ENCODE data around the gene CEP89.

CEP89 gene

DNA sequence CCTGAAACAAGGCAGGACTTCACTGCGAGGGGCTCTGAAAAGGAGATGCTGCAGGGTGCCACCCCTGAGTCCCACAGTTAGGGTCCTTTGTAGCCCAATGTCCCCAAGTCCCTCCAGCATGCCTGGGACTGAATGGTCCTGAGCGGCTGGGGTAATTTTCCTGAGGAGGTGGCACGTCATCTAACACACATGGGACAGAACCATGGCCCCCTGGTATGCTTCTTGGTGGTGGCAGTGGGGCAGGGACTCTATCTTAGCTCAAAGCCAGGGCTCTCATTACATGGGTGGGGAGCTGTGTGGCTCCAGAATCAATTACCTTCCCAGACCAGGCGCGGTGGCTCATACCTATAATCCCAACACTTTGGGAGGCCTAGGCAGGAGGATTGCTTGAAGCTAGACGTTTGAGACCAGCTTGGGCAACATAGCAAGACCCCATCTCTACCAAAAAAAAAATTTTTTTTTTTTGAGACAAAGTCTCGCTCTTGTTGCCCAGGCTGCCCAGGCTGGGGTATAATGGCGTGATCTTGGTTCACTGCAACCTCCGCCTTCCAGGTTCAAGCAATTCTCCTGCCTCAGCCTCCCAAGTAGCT is 94.3 kb downstream of the CEP89 start:
- Histone ChIP-seq H2BK12ac (ENCODE audit: low read length) (no peak overlapping the region), H3K79me1 (ENCODE audit: low read depth, low read length) (no peaks in the 10 kb centered on the region), H3K9ac (ENCODE audit: low read depth, low read length, poor library complexity) (no peak overlapping the region), H3K4ac (ENCODE audit: low read length) (no peak overlapping the region), H3K27me3 (ENCODE audit: control insufficient read depth in 3 of 3, insufficient read depth in 3 of 3, low read depth in 1 of 3, low read length in 3 of 3) (no peaks in the 10 kb centered on the region), H2AFZ (ENCODE audit: low read length) (no peak overlapping the region), H4K8ac (ENCODE audit: low read depth, low read length) (no peak overlapping the region), H3K18ac (ENCODE audit: low read length) (no peak overlapping the region), H3K36me3 (replicated peaks in 1 of 2; ENCODE audit: control insufficient read depth in 2 of 2, insufficient read depth in 2 of 2, low read length in 2 of 2) (peaks cover 10 to 32% of the 10 kb centered on the region in 2 donors), H3K4me3 (ENCODE audit: low read length in 2 of 2) (no peak overlapping the region), H3K4me1 (ENCODE audit: control insufficient read depth in 2 of 2, insufficient read depth in 1 of 2, low read depth in 1 of 2, low read length in 2 of 2) (peaks cover 0 to 5% of the 10 kb centered on the region in 2 donors), H2AK5ac (ENCODE audit: low read depth, low read length) (no peak overlapping the region), H3K14ac (ENCODE audit: low read length) (no peak overlapping the region), H2BK5ac (ENCODE audit: low read length) (no peak overlapping the region), H4K91ac (ENCODE audit: low read depth, low read length, poor library complexity) (no peak overlapping the region), H2BK120ac (ENCODE audit: low read depth, low read length) (no peak overlapping the region), H3K27ac (replicated peaks; ENCODE audit: low read length) (no peak overlapping the region), H3K23ac (ENCODE audit: low read depth, low read length, poor library complexity) (no peak overlapping the region), H3K4me2 (ENCODE audit: insufficient read depth, low read length, poor library complexity, severe bottlenecking) (no peak overlapping the region), H3K9me3 (replicated peaks in 1 of 2; ENCODE audit: control insufficient read depth in 2 of 2, insufficient read depth in 1 of 2, low read depth in 1 of 2, low read length in 2 of 2) (peaks cover 0 to 2% of the 10 kb centered on the region in 2 donors), H2BK15ac (ENCODE audit: low read length) (no peak overlapping the region)
- DNase-seq (ENCODE audit: low spot score): no peak
- WGBS, 2 donors (ENCODE audit: extremely low coverage in 2 of 2, insufficient read length in 2 of 2, insufficient replicate concordance in 1 of 2): no CpG with 5 or more reads among the region's 9 CpGs

DNA sequence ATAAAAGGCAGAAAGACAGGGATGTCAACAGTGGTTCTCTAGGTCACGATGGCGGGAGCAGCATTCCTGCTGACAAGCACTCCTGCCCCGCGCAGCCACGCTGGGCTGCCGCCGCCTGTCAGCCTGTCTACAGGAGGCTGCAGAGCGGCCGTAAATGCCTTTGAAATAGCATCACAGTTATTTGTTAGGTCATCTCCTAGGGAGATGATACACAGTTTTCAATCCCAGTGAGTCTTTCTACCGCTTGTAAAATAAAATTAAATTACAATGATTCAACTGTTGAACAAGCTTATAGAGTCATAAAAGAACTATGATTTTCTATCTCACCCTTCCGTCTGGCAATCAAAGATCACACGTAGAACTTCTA is 94.9 kb downstream of the CEP89 start:
- H3K27ac ChIP-seq (replicated peaks; ENCODE audit: low read length): no peak overlapping the region
- H2BK5ac ChIP-seq (ENCODE audit: low read length): no peak overlapping the region
- WGBS, 2 donors (ENCODE audit: extremely low coverage in 2 of 2, insufficient read length in 2 of 2, insufficient replicate concordance in 1 of 2): no CpG with 5 or more reads among the region's 12 CpGs
- no peak overlapping the region for H3K4ac ChIP-seq (ENCODE audit: low read length)
- H3K18ac ChIP-seq (ENCODE audit: low read length): no peak overlapping the region
- no peaks in the 10 kb centered on the region for H3K79me1 ChIP-seq (ENCODE audit: low read depth, low read length)
- H3K4me1 ChIP-seq (ENCODE audit: control insufficient read depth in 2 of 2, insufficient read depth in 1 of 2, low read depth in 1 of 2, low read length in 2 of 2): peaks cover 0 to 5% of the 10 kb centered on the region in 2 donors
- H3K14ac ChIP-seq (ENCODE audit: low read length): no peak overlapping the region
- no peak overlapping the region for H2AFZ ChIP-seq (ENCODE audit: low read length)
- H3K4me2 ChIP-seq (ENCODE audit: insufficient read depth, low read length, poor library complexity, severe bottlenecking): no peak overlapping the region
- no peak overlapping the region for H2AK5ac ChIP-seq (ENCODE audit: low read depth, low read length)
- H3K9me3 ChIP-seq (replicated peaks in 1 of 2; ENCODE audit: control insufficient read depth in 2 of 2, insufficient read depth in 1 of 2, low read depth in 1 of 2, low read length in 2 of 2): peaks cover 0 to 2% of the 10 kb centered on the region in 2 donors
- no peak overlapping the region for H3K23ac ChIP-seq (ENCODE audit: low read depth, low read length, poor library complexity)
- peaks cover 10 to 32% of the 10 kb centered on the region in 2 donors for H3K36me3 ChIP-seq (replicated peaks in 1 of 2; ENCODE audit: control insufficient read depth in 2 of 2, insufficient read depth in 2 of 2, low read length in 2 of 2)
- no peak overlapping the region for H4K91ac ChIP-seq (ENCODE audit: low read depth, low read length, poor library complexity)
- H3K9ac ChIP-seq (ENCODE audit: low read depth, low read length, poor library complexity): no peak overlapping the region
- H2BK120ac ChIP-seq (ENCODE audit: low read depth, low read length): no peak overlapping the region
- no peak overlapping the region for H4K8ac ChIP-seq (ENCODE audit: low read depth, low read length)
- H3K27me3 ChIP-seq (ENCODE audit: control insufficient read depth in 3 of 3, insufficient read depth in 3 of 3, low read depth in 1 of 3, low read length in 3 of 3): no peaks in the 10 kb centered on the region
- no peak overlapping the region for H2BK12ac ChIP-seq (ENCODE audit: low read length)
- no peak for DNase-seq (ENCODE audit: low spot score)
- no peak overlapping the region for H2BK15ac ChIP-seq (ENCODE audit: low read length)
- no peak overlapping the region for H3K4me3 ChIP-seq (ENCODE audit: low read length in 2 of 2)

DNA sequence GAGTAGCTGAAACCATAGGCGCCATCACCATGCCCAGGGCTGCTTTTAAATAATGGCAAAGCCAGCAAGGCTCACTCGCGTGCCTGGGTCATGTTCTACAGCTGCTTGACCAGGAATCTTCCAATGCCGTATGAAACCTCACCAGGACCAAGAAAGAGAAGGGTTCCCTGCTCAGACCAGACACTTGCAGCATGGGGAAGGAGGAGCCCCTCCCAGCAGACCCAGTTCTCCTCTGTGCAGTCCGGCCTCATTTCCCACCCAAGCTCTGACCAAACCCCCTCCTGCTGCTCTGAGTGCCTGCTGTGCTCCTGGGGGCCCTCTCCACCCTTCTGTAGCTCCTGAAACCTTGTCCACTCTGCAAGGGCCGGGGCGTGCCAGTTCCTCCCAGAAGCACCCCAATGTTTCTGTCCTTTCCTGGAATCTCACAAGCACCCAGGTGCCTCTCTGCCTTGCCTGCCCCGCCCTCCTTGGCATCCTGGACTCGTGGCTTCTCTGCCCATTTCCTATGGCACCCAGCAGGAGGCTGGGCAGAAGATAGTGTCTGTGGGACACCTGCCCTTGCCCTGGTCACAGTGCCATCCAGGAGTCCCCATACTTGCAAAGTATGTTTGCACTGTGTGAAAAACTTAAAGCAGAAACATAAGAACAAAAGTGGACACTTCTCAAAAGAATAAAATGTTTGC is 95.4 kb downstream of the CEP89 start:
- H3K4me1 ChIP-seq (ENCODE audit: control insufficient read depth in 2 of 2, insufficient read depth in 1 of 2, low read depth in 1 of 2, low read length in 2 of 2): peaks cover 0 to 5% of the 10 kb centered on the region in 2 donors
- no peak overlapping the region for H2BK15ac ChIP-seq (ENCODE audit: low read length)
- H3K9me3 ChIP-seq (replicated peaks in 1 of 2; ENCODE audit: control insufficient read depth in 2 of 2, insufficient read depth in 1 of 2, low read depth in 1 of 2, low read length in 2 of 2): peaks cover 0 to 2% of the 10 kb centered on the region in 2 donors
- no peak overlapping the region for H2AFZ ChIP-seq (ENCODE audit: low read length)
- H3K79me1 ChIP-seq (ENCODE audit: low read depth, low read length): no peaks in the 10 kb centered on the region
- H4K91ac ChIP-seq (ENCODE audit: low read depth, low read length, poor library complexity): no peak overlapping the region
- peaks cover 10 to 29% of the 10 kb centered on the region in 2 donors for H3K36me3 ChIP-seq (replicated peaks in 1 of 2; ENCODE audit: control insufficient read depth in 2 of 2, insufficient read depth in 2 of 2, low read length in 2 of 2)
- no peak overlapping the region for H3K4me3 ChIP-seq (ENCODE audit: low read length in 2 of 2)
- no peak overlapping the region for H2BK120ac ChIP-seq (ENCODE audit: low read depth, low read length)
- peak overlapping the region; percentile 58 for H3K18ac ChIP-seq (ENCODE audit: low read length)
- H3K9ac ChIP-seq (ENCODE audit: low read depth, low read length, poor library complexity): no peak overlapping the region
- H2BK12ac ChIP-seq (ENCODE audit: low read length): no peak overlapping the region
- H2BK5ac ChIP-seq (ENCODE audit: low read length): no peak overlapping the region
- no peaks in the 10 kb centered on the region for H3K27me3 ChIP-seq (ENCODE audit: control insufficient read depth in 3 of 3, insufficient read depth in 3 of 3, low read depth in 1 of 3, low read length in 3 of 3)
- no peak overlapping the region for H3K4ac ChIP-seq (ENCODE audit: low read length)
- peak overlapping the region; percentile 64 for H3K14ac ChIP-seq (ENCODE audit: low read length)
- H4K8ac ChIP-seq (ENCODE audit: low read depth, low read length): no peak overlapping the region
- no peak for DNase-seq (ENCODE audit: low spot score)
- no peak overlapping the region for H2AK5ac ChIP-seq (ENCODE audit: low read depth, low read length)
- no peak overlapping the region for H3K23ac ChIP-seq (ENCODE audit: low read depth, low read length, poor library complexity)
- no peak overlapping the region for H3K4me2 ChIP-seq (ENCODE audit: insufficient read depth, low read length, poor library complexity, severe bottlenecking)
- no peak overlapping the region for H3K27ac ChIP-seq (replicated peaks; ENCODE audit: low read length)
- WGBS, 2 donors (ENCODE audit: extremely low coverage in 2 of 2, insufficient read length in 2 of 2, insufficient replicate concordance in 1 of 2): no CpG with 5 or more reads among the region's 9 CpGs

DNA sequence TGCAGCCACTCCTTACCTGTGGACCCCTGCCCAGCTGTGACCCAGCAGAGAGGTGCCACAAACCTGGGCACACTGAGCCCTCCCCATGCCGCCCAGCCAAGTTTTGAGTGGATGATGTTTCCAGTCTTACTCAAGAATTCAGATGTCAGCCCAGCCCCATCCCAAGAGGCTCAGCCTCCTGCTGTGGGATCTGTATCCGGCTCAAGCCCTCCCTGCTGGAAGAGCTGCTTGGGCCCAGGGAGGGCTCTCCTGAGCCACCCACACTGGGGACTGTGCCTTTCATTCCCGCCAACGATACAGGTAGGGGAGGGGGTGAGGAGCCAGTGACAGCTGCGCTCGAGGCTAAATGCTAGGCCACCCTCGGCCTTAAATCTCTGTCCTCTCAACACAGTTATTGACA is 96.3 kb downstream of the CEP89 start:
- no peak overlapping the region for H3K27ac ChIP-seq (replicated peaks; ENCODE audit: low read length)
- no peak overlapping the region for H3K4me3 ChIP-seq (ENCODE audit: low read length in 2 of 2)
- no peak for DNase-seq (ENCODE audit: low spot score)
- peaks cover 0 to 2% of the 10 kb centered on the region in 2 donors for H3K9me3 ChIP-seq (replicated peaks in 1 of 2; ENCODE audit: control insufficient read depth in 2 of 2, insufficient read depth in 1 of 2, low read depth in 1 of 2, low read length in 2 of 2)
- H2BK12ac ChIP-seq (ENCODE audit: low read length): no peak overlapping the region
- no peak overlapping the region for H2AK5ac ChIP-seq (ENCODE audit: low read depth, low read length)
- H2BK15ac ChIP-seq (ENCODE audit: low read length): no peak overlapping the region
- H2AFZ ChIP-seq (ENCODE audit: low read length): no peak overlapping the region
- no peaks in the 10 kb centered on the region for H3K27me3 ChIP-seq (ENCODE audit: control insufficient read depth in 3 of 3, insufficient read depth in 3 of 3, low read depth in 1 of 3, low read length in 3 of 3)
- H3K9ac ChIP-seq (ENCODE audit: low read depth, low read length, poor library complexity): no peak overlapping the region
- H2BK120ac ChIP-seq (ENCODE audit: low read depth, low read length): no peak overlapping the region
- no peak overlapping the region for H3K14ac ChIP-seq (ENCODE audit: low read length)
- peak overlapping the region; percentile 61 for H3K18ac ChIP-seq (ENCODE audit: low read length)
- H2BK5ac ChIP-seq (ENCODE audit: low read length): no peak overlapping the region
- WGBS, 2 donors (ENCODE audit: extremely low coverage in 2 of 2, insufficient read length in 2 of 2, insufficient replicate concordance in 1 of 2): no CpG with 5 or more reads among the region's 7 CpGs
- H3K36me3 ChIP-seq (replicated peaks in 1 of 2; ENCODE audit: control insufficient read depth in 2 of 2, insufficient read depth in 2 of 2, low read length in 2 of 2): peaks cover 5 to 29% of the 10 kb centered on the region in 2 donors
- no peak overlapping the region for H3K4ac ChIP-seq (ENCODE audit: low read length)
- H4K8ac ChIP-seq (ENCODE audit: low read depth, low read length): no peak overlapping the region
- no peak overlapping the region for H3K23ac ChIP-seq (ENCODE audit: low read depth, low read length, poor library complexity)
- H3K4me2 ChIP-seq (ENCODE audit: insufficient read depth, low read length, poor library complexity, severe bottlenecking): no peak overlapping the region
- H3K79me1 ChIP-seq (ENCODE audit: low read depth, low read length): no peaks in the 10 kb centered on the region
- H3K4me1 ChIP-seq (ENCODE audit: control insufficient read depth in 2 of 2, insufficient read depth in 1 of 2, low read depth in 1 of 2, low read length in 2 of 2): peaks cover 0 to 5% of the 10 kb centered on the region in 2 donors
- H4K91ac ChIP-seq (ENCODE audit: low read depth, low read length, poor library complexity): no peak overlapping the region

All from neuronal stem cell (in vitro differentiated cells).